Activated CD8-positive, alpha-beta memory T cell treated with anti-CD3 and anti-CD28 coated beads, Interleukin-2, amount 50 U/mL, for 24 hours (primary cell): ENCODE measurements around the gene IL13RA1.
"Not testable (repeated sequence)": the region's sequence is repeated elsewhere in the genome, so short reads cannot be mapped to it uniquely, and the experiment has no call there.

ENCODE experiments used
- DNase-seq: peaks from one replicate; pipeline ENCODE4 v3.0.0-alpha.2; 2020; ENCODE audit errors: extremely low read depth

IL13RA1 gene

DNA sequence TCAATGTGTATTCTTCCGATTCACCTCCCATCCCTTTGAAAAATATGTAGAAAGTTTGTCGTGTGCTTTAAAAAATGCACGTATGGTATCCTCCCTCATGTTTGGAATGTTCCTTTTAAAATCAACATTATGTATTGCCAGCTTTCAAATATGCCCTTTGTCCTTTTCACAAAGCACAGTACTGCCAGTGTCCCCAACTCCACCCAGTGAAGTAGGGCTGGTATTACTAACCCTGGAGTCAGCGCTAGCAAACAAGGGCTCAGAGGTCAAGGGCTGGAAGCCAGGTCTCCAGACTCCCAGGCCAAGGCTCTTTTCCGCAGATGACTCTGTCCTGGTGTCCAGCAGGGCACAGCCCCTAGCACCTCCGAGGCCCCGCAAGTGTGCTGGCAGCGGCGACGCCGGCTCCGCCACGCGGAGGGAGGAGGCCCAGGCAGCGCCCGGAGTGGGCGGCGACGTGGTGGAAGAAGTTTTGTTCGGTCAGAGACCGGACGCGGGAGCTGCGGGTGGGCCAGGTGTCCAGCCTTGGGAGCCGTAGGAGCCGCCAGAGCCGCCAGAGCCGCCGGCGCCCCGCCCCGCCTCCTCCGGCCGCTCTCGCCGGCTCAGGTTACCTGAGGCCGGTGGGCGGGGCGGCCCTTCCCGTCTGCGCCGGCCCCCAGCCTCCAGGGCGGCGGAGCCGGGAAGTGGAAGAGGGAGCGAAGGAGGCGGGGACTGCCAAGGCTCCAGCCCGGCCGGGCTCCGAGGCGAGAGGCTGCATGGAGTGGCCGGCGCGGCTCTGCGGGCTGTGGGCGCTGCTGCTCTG, at the start of gene IL13RA1:
TSS of gene IL13RA1 (plus strand) at position 720 of the 799 bp plus-strand sequence. CDS start at position 753, 33 bp downstream.
- no peak for DNase-seq

GRCh38 chrX:118679290-118679689, 48.1 kb upstream of the IL13RA1 start:
- DNase-seq: no peak

DNA sequence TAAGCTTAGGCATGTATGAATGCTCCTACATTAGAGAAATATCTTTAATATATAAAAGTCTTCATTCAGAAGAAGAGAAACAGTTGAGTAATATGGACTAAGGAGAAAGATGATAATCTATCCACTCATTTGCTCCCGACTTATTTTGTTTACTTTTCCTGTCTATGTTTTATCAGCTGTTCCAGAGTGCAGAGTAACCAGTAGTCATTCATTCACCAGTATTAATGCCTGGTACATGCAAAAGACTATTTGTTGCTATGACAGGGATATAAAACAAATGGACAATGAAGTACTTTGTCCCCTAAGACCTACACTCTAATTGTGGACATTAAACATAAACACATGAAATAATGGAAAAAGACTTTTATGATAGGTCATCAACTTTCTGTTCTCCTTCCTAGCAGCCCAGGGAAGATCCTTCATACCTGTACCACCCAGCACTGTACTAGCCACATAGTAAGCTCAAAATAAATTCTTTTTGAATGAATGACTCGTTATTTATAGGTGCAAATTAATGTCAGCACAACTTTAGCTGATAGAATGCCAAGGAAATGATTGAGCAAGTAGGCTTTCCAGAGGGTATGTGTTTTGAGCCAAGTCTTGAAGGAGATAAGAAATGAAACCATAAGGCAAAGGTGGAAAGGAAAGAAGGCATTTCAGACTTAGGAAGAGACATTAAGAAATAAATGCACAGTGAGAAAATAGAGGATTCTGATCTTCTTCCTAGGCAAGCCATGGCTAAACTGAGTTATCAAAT, 45.0 kb upstream of the IL13RA1 start:
- DNase-seq: no peak

DNA sequence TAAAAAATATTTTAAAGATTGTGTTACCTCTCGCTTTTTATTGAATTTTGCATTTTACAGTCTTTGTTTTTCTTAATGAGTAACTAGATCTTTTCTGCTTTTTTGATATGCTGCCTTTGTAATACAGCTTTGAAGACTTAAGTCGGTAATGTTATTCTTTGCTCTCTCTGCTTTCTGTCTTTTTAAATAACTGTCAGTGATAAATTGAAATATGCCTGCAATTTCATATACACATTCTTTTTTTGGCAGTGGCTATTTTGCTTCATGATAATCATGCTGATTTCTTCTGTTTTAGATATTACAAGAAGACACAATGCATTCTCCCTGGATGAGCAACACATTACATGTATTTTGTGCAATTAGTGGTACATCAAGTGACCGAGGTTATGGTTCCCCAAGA, 42.0 kb upstream of the IL13RA1 start:
- no peak for DNase-seq

- DNase-seq: no peak
Observed at GRCh38 chrX:118688935-118689334, 38.5 kb upstream of the IL13RA1 start.

- no peak for DNase-seq
Observed at GRCh38 chrX:118693843-118694242, 33.6 kb upstream of the IL13RA1 start.

DNA sequence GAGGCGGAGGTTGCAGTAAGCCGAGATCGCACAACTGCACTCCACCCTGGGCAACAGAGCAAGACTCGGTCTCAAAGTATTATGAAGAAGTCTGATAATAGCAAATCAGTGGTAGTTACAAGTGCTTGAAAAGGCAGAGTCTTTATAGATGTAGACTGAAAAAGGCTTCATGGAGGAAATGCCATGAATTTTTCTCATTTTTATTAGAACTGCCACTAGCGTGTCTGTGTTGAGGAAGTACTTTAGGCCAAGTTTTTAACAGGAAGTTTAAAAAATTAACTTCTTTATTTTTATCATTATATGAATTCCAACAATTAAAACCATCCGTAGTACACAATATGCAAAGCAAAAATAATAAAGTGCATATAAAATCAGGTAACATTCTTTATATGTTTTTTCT, 32.8 kb upstream of the IL13RA1 start:
- DNase-seq: no peak

DNA sequence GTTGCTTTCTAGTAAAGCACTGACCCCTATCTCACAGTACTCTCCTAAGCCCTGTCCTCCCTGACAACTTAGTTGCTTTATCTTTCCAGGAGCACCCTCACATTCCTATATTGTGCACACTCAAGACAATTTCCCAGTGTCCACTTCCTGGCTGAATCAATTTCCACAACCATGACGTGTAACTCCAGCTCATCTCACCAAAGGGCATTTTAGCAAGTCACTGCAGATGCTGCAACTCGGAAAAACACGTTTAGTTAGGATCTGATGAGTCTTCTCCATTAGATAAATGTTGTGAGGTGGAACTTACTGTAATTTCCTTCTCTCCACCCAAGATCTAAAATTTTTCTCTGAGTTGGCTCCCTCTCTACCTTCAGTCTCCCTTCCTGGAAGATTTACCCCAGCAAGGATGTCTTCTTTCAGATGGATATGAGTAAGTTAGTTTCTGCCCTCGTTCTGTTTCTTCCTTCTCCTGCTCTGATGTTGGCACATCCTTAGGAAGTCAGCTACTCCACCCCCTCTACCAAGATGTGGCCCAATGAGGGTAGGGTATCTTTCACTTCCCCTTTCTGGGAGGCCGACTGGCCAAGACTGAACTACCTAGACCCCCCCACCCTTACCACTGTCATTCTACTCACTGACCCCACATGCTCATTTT, 28.8 kb upstream of the IL13RA1 start:
- DNase-seq: no peak

DNA sequence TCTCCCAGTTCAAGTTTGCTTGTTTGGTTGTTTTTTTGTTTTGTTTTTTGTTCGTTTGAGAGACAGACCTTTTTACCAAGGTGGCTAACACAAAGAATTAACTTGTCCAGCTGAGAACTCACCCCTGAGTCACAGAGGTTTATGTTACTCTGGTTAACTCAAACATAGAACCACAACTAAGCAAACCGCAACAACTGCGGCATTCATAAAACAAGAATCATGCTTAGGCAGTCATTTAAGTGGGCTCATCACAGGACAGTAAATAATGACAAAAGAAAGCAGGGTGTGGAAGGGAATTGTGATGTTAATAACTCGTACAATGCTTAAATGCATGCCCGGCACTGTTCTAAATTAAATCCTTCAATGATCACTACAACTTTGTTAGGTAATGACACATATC, 24.7 kb upstream of the IL13RA1 start:
- DNase-seq: no peak

GRCh38 chrX:118706681-118707080, 20.7 kb upstream of the IL13RA1 start:
- no peak for DNase-seq

DNA sequence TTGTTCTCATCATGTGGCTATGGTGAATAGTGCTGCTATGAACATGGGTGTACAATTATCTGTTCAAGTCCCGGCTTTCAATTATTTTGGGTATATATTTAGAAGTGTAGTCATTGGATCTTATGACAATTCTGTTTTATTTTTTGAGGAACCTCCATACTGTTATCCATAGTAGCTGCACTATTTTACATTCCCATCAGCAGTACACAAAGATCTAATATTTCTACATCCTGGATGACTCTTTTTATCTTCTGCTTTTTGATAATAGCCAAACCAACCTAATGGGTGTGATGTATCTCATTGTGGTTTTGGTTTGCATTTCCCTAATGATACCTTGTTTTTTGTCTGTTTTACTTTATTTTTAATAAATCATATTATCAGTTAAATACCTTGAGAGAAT, 12.9 kb upstream of the IL13RA1 start:
- DNase-seq: no peak

DNA sequence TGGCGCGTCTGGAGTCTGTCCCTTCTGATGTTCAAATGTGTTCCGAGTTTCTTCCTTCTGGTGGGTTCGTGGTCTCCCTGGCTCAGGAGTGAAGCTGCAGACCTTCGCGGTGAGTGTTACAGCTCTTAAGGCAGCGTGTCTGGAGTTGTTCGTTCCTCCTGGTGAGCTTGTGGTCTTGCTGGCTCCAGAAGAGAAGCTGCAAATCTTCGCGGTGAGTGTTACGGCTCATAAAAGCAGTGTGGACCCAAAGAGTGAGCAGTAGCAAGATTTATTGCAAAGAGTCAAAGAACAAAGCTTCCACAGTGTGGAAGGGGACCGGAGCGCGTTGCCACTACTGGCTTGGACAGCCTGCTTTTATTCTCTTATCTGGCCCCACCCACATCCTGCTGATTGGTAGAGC, 11.5 kb upstream of the IL13RA1 start:
- not testable (repeated sequence) for DNase-seq

DNA sequence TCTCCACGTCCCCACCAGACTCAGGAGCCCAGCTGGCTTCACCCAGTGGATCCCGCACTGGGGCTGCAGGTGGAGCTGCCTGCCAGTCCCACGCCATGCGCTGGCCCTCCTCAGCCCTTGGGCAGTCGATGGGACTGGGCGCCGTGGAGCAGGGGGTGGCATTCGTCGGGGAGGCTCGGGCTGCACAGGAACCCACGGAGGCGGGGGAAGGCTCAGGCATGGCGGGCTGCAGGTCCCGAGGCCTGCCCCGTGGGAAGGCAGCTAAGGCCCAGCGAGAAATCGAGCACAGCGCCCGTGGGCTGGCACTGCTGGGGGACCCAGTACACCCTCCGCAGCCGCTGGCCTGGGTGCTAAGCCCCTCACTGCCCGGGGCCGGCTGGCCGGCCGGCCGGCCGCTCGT, 10.6 kb upstream of the IL13RA1 start:
- DNase-seq: not testable (repeated sequence)

DNA sequence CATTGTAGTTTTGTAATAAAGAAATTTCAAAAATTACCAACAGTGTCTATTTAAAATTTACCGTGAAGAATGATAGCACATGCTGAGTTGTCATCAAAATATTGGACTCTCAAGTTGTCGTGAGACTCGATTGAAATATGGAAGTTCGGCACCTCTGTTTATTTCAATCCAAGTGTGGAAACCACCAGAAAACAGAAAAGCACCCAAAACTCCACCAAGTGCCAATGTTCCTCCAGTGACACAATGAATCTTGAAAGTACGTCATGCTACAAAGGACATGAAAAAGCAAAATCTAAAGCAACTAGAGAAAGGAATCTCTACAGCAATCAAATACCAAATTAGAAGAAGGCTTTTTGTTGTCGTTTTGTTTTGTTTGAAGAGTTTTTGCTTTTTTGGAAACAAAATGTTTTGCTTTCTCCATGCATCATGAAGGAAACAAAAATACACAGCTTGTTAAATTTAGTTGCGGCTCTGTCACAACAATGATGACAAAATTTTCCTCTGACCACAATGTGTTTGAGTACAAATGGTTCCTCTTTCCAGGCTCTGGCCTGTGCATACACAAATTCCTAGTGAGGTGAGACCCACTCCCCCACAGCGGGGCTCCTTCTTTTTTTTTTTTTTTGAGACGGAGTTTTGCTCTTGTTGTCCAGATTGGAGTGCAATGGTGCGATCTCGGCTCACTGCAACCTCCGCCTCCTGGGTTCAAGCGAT, 9.6 kb upstream of the IL13RA1 start:
- DNase-seq: no peak

DNA sequence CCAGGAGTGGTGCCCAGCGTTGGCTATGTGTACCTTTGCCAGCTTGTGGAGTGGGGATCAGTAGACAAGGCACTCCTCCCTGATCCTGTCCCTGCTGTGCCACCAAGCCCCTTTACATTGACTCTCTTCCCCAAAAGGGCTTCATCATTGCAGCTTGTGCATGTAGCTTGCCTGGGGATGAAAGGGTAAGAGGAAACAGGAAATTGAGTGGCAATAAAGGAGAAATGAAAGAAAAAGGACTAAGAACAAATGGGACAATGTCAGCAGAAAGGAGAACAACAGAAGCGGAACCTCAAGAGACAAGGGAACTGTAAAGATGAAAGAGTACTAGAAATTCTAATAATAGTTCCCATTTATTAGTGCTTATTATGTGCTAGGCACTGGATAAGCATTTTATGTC, 8.7 kb upstream of the IL13RA1 start:
- no peak for DNase-seq

- no peak for DNase-seq
Observed at GRCh38 chrX:118720058-118720707, 7.2 kb upstream of the IL13RA1 start.

GRCh38 chrX:118723376-118723775, 4.0 kb upstream of the IL13RA1 start:
- DNase-seq: no peak

DNA sequence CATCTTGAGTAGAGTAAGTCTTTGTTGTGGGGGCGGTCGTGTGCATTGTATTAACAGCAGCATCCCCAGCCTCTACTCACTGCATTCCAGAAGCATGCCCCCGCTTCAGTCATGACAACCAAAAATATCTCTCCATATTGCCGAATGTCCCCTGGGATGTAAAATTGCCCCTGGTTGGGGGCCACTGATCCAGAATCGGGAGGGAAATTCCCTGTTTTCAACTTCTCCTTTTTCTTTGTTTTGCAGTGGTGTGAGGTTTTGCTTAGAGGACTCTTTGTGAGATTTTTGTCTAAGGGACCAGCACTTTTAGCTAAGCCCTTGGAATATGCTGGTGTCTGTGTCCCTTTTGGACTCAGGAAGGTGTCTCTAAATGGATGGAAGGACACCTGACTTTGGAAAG, 3.0 kb upstream of the IL13RA1 start:
- no peak for DNase-seq

- no peak for DNase-seq
Observed at GRCh38 chrX:118724775-118725174, 2.6 kb upstream of the IL13RA1 start.

DNA sequence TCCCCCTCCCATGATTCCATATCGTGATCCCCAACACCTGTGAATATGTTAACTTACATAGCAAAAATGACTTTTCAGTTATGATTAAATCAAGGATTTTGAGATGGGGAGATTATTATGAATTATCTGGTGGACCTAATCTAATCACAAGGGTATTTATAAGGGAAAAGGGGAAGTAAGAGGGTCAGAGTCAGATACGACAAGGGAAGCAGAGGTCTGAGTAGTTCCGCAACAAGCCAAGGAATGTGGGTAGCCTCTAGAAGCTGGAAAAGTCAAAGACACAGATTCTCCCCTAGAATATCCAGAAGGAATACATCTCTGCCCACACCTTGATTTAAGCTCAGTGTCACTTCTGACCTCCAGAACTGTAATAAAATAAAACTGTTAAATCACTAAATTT, 1.0 kb upstream of the IL13RA1 start:
- DNase-seq: no peak

- DNase-seq: no peak
Observed at GRCh38 chrX:118727686-118728339, 407 bp downstream of the IL13RA1 start.
